ENCODE data around the gene PIK3R6.

PIK3R6 gene

DNA sequence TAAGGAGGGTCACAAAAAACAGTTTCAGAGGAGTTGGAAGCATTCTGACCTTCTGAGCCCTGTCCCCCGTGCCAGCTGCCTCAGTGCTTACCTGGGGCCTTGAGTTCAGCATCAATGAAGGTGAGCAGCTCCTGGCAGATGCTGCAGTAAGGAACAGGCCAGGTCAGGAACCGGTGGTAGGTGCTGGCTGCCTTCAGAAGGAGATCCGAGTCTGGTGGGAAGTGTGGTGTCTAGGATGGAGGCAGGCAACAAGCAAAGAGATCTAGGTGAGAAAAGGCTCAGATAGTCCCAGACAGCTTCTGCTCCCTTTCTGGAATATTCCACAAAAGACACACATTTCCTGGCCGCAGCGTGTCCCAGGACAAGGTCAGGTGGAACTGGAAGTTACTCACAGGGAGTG is 37.2 kb upstream of the PIK3R6 start:
- Histone ChIP-seq H3K36me3 (ENCODE audit: control insufficient read depth, insufficient read depth, low read length) (peaks cover 62% of the 10 kb centered on the region), H3K4me1 (ENCODE audit: control insufficient read depth, insufficient read depth, low read length, poor library complexity, severe bottlenecking) (peaks cover 15% of the 10 kb centered on the region), H3K27ac (ENCODE audit: insufficient read depth, low read length, poor library complexity, severe bottlenecking) (peak overlapping the region; percentile 26), H3K4me3 (ENCODE audit: insufficient read depth, low read depth, low read length, poor library complexity, severe bottlenecking) (no peak overlapping the region), H3K9me3 (ENCODE audit: control insufficient read depth, low read length) (no peaks in the 10 kb centered on the region), H3K27me3 (replicated peaks; ENCODE audit: control insufficient read depth, insufficient read depth, low read length, poor library complexity, severe bottlenecking) (no peaks in the 10 kb centered on the region)
- no peak for DNase-seq

DNA sequence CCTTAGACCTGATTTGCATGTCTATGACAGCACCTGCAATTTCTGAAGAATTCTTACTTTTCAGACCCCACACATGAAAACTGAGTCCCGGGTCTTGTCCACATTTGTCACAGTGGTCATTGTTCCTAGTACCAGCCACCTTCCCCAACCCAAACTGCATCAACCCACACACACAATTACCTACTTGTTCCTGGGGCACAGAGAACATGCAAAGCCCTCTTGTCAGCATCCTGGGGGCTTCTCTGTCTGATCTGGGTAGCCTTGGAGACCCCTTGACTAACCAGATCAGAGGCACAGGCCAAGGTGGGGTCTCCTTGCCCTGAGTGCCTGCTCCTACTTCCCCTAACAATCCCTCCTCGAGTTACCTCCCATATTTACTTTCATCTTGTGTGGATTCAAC is 36.7 kb upstream of the PIK3R6 start:
- Histone ChIP-seq H3K27me3 (replicated peaks; ENCODE audit: control insufficient read depth, insufficient read depth, low read length, poor library complexity, severe bottlenecking) (no peaks in the 10 kb centered on the region), H3K36me3 (ENCODE audit: control insufficient read depth, insufficient read depth, low read length) (peaks cover 59% of the 10 kb centered on the region), H3K27ac (ENCODE audit: insufficient read depth, low read length, poor library complexity, severe bottlenecking) (peak overlapping the region; percentile 26), H3K9me3 (ENCODE audit: control insufficient read depth, low read length) (no peaks in the 10 kb centered on the region), H3K4me1 (ENCODE audit: control insufficient read depth, insufficient read depth, low read length, poor library complexity, severe bottlenecking) (peaks cover 19% of the 10 kb centered on the region), H3K4me3 (ENCODE audit: insufficient read depth, low read depth, low read length, poor library complexity, severe bottlenecking) (no peak overlapping the region)
- no peak for DNase-seq

DNA sequence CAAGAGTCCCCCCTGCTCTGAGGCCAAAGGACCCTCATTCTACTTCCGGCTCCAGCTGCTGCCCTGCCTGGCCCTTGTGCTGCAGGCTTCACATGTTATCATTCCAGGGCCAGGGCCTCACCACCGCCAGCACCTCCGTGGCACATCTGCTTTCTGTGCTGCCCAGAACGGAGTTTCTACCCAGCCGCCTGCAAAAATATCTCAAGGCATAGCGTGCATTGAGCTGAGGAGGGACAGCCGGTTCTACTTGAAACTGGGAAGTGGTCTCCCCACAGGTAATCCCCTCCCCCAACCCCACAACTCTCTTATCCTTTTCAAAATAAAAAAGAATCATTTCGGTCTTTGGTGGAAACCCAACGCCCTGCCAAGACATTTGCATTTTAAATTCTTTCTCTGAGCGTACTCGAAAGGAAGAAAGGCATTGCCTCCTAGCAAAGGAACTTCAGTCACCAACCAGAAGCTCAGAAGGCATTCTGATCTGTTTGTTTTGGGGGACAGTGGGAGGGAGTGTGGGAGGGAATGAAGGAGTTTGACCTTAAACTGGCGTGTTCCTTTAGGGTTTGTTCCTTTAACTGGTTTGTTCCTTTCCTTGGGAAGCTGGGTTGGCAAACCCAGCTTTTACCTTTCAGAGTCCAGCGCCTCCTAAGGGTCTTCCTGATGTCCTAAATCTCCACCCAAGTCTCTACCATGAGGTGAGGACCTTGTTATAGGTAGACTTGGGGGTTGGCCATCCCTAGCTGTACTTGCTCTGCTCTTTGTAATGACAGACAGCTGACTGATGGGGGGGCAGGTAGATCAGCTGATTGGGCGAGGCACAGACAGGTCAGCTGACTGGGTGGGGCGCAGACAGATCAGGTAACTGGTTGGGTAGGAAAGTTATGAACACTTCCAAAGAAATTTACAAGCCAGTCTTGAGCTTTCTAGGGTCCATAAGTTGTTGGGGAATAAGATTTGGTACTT is 33.4 kb upstream of the PIK3R6 start:
- Histone ChIP-seq H3K27me3 (replicated peaks; ENCODE audit: control insufficient read depth, insufficient read depth, low read length, poor library complexity, severe bottlenecking) (no peaks in the 10 kb centered on the region), H3K27ac (ENCODE audit: insufficient read depth, low read length, poor library complexity, severe bottlenecking) (peak overlapping the region; percentile 90), H3K36me3 (ENCODE audit: control insufficient read depth, insufficient read depth, low read length) (peaks cover 52% of the 10 kb centered on the region), H3K4me3 (ENCODE audit: insufficient read depth, low read depth, low read length, poor library complexity, severe bottlenecking) (no peak overlapping the region), H3K9me3 (ENCODE audit: control insufficient read depth, low read length) (no peaks in the 10 kb centered on the region), H3K4me1 (ENCODE audit: control insufficient read depth, insufficient read depth, low read length, poor library complexity, severe bottlenecking) (peaks cover 49% of the 10 kb centered on the region)
- no peak for DNase-seq

DNA sequence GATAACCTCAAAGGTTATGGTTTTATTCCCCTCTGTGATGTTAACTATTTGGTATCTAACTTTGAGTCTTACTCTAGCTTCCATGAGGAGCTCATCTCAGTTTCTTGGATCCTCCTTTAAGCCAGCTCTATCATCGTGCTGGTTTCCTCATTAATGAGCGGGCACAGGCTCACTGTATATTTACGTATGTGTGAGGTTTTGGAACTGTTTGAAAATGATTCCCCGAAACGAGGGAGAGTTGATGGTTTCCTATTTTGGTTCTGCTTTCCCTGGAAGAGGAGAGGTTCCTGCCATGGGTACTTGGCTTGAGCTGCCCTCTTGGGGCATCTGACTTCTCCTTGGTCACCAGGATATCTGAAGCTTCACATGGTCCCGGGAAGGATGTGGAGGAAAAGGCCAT is 32.7 kb upstream of the PIK3R6 start:
- H3K4me1 ChIP-seq (ENCODE audit: control insufficient read depth, insufficient read depth, low read length, poor library complexity, severe bottlenecking): peaks cover 56% of the 10 kb centered on the region

DNA sequence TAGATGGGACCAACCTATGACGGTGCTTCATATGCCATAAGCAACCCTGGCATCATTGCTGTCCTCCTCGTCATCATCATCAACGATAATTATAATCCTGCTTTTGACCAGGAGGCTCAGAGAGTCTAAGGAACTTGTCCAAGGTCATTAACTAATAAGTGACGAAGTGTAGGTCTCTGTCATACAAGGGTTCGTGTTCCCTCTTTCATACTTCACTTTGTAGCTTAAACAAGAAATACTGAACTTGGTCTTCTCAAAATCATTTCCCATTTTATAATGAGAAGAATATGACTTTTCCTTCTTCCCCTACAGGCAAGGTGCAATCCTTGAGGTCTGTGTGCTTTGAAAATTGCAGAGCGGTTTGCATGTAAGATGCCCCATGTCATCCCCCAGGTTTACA is 31.2 kb upstream of the PIK3R6 start:
- Histone ChIP-seq H3K4me1 (ENCODE audit: control insufficient read depth, insufficient read depth, low read length, poor library complexity, severe bottlenecking) (peaks cover 64% of the 10 kb centered on the region), H3K27ac (ENCODE audit: insufficient read depth, low read length, poor library complexity, severe bottlenecking) (peak overlapping the region; percentile 55), H3K4me3 (ENCODE audit: insufficient read depth, low read depth, low read length, poor library complexity, severe bottlenecking) (peak overlapping the region; percentile 17), H3K27me3 (replicated peaks; ENCODE audit: control insufficient read depth, insufficient read depth, low read length, poor library complexity, severe bottlenecking) (no peaks in the 10 kb centered on the region), H3K36me3 (ENCODE audit: control insufficient read depth, insufficient read depth, low read length) (peaks cover 42% of the 10 kb centered on the region), H3K9me3 (ENCODE audit: control insufficient read depth, low read length) (no peaks in the 10 kb centered on the region)
- DNase-seq: no peak

More for the DNA sequence above, 32.7 kb upstream of the PIK3R6 start:
- peaks cover 53% of the 10 kb centered on the region for H3K36me3 ChIP-seq (ENCODE audit: control insufficient read depth, insufficient read depth, low read length)
- peak overlapping the region; percentile 90 for H3K27ac ChIP-seq (ENCODE audit: insufficient read depth, low read length, poor library complexity, severe bottlenecking)
- no peaks in the 10 kb centered on the region for H3K9me3 ChIP-seq (ENCODE audit: control insufficient read depth, low read length)
- H3K27me3 ChIP-seq (replicated peaks; ENCODE audit: control insufficient read depth, insufficient read depth, low read length, poor library complexity, severe bottlenecking): no peaks in the 10 kb centered on the region
- no peak overlapping the region for H3K4me3 ChIP-seq (ENCODE audit: insufficient read depth, low read depth, low read length, poor library complexity, severe bottlenecking)
- no peak for DNase-seq

DNA sequence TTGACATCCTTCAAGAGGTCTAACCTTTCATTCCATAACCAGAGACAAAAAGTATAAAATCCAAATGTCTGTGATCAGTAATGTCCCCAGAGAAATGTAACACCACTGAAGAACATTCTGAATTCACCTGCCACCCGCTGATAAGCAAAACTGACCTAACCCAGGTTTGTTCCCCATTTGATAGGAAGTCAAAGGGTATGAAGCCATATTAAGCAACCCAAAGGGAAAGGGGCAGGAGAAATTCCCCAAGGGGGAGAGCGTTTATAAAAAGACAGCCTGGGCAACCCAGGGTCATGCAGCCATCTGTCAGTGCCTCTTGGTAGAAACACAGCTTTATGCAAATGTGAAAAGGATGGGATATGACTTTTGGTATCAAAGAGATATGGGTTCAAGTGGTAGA is 30.7 kb upstream of the PIK3R6 start:
- H3K4me1 ChIP-seq (ENCODE audit: control insufficient read depth, insufficient read depth, low read length, poor library complexity, severe bottlenecking): peaks cover 64% of the 10 kb centered on the region
- H3K36me3 ChIP-seq (ENCODE audit: control insufficient read depth, insufficient read depth, low read length): peaks cover 47% of the 10 kb centered on the region
- H3K27me3 ChIP-seq (replicated peaks; ENCODE audit: control insufficient read depth, insufficient read depth, low read length, poor library complexity, severe bottlenecking): no peaks in the 10 kb centered on the region
- H3K27ac ChIP-seq (ENCODE audit: insufficient read depth, low read length, poor library complexity, severe bottlenecking): peak overlapping the region; percentile 55
- peak overlapping the region; percentile 17 for H3K4me3 ChIP-seq (ENCODE audit: insufficient read depth, low read depth, low read length, poor library complexity, severe bottlenecking)
- H3K9me3 ChIP-seq (ENCODE audit: control insufficient read depth, low read length): no peaks in the 10 kb centered on the region
- no peak for DNase-seq

DNA sequence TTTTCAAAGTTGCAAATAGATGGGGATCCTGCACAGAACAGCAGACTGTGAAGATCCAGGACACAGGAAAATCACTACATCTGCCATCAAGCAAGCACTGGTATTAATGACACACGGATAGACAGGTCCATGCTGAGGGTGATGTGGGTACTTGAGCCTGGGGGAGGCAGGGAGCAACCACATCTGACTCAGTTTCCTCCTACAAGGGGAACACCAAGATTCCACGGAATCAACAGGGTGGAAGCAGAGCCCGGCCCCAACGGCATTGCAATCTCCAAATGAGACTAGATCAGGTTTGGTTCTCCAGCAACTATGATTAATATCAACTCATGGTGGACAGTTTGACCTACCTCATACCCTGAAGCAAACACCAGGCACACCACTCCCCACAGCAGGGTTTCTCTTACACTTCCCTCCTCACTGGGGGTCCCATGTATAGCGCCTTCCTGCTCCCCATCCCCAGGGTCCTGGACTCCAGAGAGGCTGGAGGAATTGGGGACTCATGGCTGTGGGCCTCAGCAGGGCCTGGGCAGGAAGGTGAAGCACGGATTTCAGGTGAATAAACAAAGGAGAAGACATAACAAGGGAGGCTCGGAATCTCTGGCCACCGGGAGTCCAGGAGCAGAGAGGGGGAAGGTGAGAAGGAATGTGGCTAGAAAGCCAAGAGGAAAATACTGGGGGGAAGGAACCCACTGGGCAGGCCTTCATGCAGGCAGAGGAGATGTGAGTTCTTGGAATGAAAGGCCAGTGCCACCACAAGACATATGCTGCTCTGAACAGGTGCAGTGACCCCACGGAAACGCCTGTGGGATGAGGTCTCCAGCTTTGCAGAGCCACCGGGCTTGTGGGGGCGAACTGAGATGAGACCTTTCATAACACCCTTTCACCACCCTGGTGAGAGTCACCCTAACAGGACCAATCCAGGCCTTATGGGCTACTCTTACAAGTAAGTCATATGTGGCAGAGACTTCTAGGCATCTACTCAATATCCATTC is 29.5 kb upstream of the PIK3R6 start:
- Histone ChIP-seq H3K9me3 (ENCODE audit: control insufficient read depth, low read length) (no peaks in the 10 kb centered on the region), H3K27me3 (replicated peaks; ENCODE audit: control insufficient read depth, insufficient read depth, low read length, poor library complexity, severe bottlenecking) (no peaks in the 10 kb centered on the region), H3K4me3 (ENCODE audit: insufficient read depth, low read depth, low read length, poor library complexity, severe bottlenecking) (no peak overlapping the region), H3K27ac (ENCODE audit: insufficient read depth, low read length, poor library complexity, severe bottlenecking) (peak overlapping the region; percentile 22), H3K4me1 (ENCODE audit: control insufficient read depth, insufficient read depth, low read length, poor library complexity, severe bottlenecking) (peaks cover 64% of the 10 kb centered on the region), H3K36me3 (ENCODE audit: control insufficient read depth, insufficient read depth, low read length) (peaks cover 53% of the 10 kb centered on the region)
- no peak for DNase-seq

DNA sequence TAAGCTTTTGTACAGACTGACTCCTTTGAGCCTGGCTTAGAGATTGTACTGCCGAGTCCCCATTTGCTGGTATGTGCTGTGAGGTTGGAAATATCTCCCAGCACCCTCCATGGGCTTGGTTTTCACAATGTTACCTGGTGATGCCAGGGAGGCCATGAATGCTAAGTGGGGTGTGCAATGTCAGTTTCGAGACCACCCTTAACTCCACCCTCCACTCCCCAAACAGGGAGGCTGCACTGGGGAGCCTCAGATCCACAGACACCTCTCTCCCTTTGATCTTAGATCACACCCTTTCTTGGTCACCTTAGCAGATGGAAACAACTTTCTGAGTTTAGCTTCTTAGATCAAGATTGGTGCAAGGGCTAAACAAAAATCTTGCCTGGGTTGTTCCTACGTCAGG is 28.6 kb upstream of the PIK3R6 start:
- no peaks in the 10 kb centered on the region for H3K9me3 ChIP-seq (ENCODE audit: control insufficient read depth, low read length)
- H3K27ac ChIP-seq (ENCODE audit: insufficient read depth, low read length, poor library complexity, severe bottlenecking): peak overlapping the region; percentile 22
- peaks cover 60% of the 10 kb centered on the region for H3K4me1 ChIP-seq (ENCODE audit: control insufficient read depth, insufficient read depth, low read length, poor library complexity, severe bottlenecking)
- DNase-seq: no peak
- H3K27me3 ChIP-seq (replicated peaks; ENCODE audit: control insufficient read depth, insufficient read depth, low read length, poor library complexity, severe bottlenecking): no peaks in the 10 kb centered on the region
- H3K36me3 ChIP-seq (ENCODE audit: control insufficient read depth, insufficient read depth, low read length): peaks cover 50% of the 10 kb centered on the region
- H3K4me3 ChIP-seq (ENCODE audit: insufficient read depth, low read depth, low read length, poor library complexity, severe bottlenecking): no peak overlapping the region

DNA sequence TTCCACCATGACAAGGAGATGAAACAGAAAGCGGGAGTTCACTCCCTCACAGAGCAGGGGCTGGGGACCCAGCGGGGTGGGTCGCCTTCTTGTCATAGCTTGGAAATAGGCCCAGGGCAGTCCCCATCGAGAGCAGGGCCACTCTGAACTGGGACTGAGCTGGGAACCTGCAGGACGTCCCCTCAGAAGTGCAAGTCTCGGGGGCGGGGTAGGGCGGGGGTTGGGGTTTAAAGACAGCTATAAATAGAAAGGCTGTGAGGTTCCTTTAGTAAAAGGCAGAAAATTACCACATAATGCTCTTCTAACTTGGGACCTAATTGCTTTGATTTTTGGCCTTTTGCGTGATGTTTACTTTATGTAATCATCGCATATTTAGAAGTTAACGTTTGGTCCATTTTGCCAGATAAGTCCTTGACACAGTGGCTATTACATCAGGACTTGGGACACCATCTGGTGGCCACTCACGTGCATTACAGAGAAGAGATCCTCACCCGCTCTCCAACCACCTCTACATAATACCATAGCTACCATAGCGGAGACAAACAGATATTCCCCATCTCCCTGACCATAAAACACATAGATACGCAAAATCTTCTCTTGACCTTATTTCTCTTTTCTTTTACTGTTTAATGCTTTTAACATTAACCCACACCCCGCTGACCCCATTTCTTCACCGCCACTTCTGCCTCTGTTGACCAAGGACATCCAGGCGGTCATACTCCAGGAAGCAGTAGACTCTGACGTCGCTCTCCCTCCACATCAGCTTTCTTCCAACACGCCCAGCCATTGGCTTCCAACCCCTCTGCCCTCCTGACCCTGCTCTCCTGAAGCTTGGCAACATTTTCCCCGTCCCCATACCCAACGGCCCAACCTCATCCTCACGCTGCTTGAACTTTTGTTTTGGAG is 27.5 kb upstream of the PIK3R6 start:
- no peaks in the 10 kb centered on the region for H3K9me3 ChIP-seq (ENCODE audit: control insufficient read depth, low read length)
- H3K4me3 ChIP-seq (ENCODE audit: insufficient read depth, low read depth, low read length, poor library complexity, severe bottlenecking): no peak overlapping the region
- peak in 1 of 3 donors; percentile 24 for DNase-seq
- H3K4me1 ChIP-seq (ENCODE audit: control insufficient read depth, insufficient read depth, low read length, poor library complexity, severe bottlenecking): peaks cover 52% of the 10 kb centered on the region
- no peaks in the 10 kb centered on the region for H3K27me3 ChIP-seq (replicated peaks; ENCODE audit: control insufficient read depth, insufficient read depth, low read length, poor library complexity, severe bottlenecking)
- H3K27ac ChIP-seq (ENCODE audit: insufficient read depth, low read length, poor library complexity, severe bottlenecking): no peak overlapping the region
- H3K36me3 ChIP-seq (ENCODE audit: control insufficient read depth, insufficient read depth, low read length): peaks cover 57% of the 10 kb centered on the region

All from effector memory CD4-positive, alpha-beta T cell (primary cell).